ENCODE measurements around the gene KLK5. TPM values are rescaled to one million over a fixed set of nuclear protein-coding genes. Genes with fewer than 3 reads are reported as not detected.

The KLK5 gene
- polyA plus RNA-seq, 3 donors, result not detected

GRCh38 chr19:50894478-50895356 is 58.1 kb downstream of the KLK5 start:
- intact Hi-C loops (cut with micrococcal nuclease), result no loop called here
- no peaks in the 10 kb centered on the region for H3K4me1 ChIP-seq (ENCODE audit: control insufficient read depth in 1 of 2, insufficient read depth in 2 of 2, low read length in 2 of 2)
- Mint-ChIP-seq H3K4me1 (no peaks in the 10 kb centered on the region), H3K27me3 (ENCODE audit: low read depth in 3 of 3) (peaks cover 5 to 9% (median 9%) of the 10 kb centered on the region in 3 donors), H3K9me3 (peaks cover 0 to 12% (median 9%) of the 10 kb centered on the region in 7 donors), H3K27ac (peak overlapping the region in 1 of 7 donors; percentile 31), H3K36me3 (no peaks in the 10 kb centered on the region), H3K4me3 (no peak overlapping the region)
- peaks cover 0 to 2% of the 10 kb centered on the region in 2 donors for H3K27me3 ChIP-seq (ENCODE audit: control insufficient read depth in 2 of 2, insufficient read depth in 2 of 2, low read length in 2 of 2)
- TF ChIP-seq CTCF (IDR thresholded peaks at IDR 0.05), result no peak
- no peaks in the 10 kb centered on the region for H3K36me3 ChIP-seq (replicated peaks in 1 of 2; ENCODE audit: control insufficient read depth in 1 of 2, insufficient read depth in 2 of 2, low read length in 2 of 2)
- no peak overlapping the region for H3K4me2 ChIP-seq (replicated peaks; ENCODE audit: extremely low read depth, low read length, poor library complexity, severe bottlenecking)
- H3K9ac ChIP-seq (ENCODE audit: insufficient read depth, low read length, poor library complexity, severe bottlenecking), result no peak overlapping the region
- H3K9me3 ChIP-seq (replicated peaks in 1 of 2; ENCODE audit: control insufficient read depth in 1 of 2, insufficient read depth in 1 of 2, low read length in 2 of 2), result peaks cover 0 to 18% of the 10 kb centered on the region in 2 donors
- H2AFZ ChIP-seq (ENCODE audit: insufficient read depth, low read depth, low read length, poor library complexity, severe bottlenecking), result no peak overlapping the region
- DNase-seq, result no peak
- H3K79me2 ChIP-seq (ENCODE audit: insufficient read depth, low read length), result no peaks in the 10 kb centered on the region
- no peak overlapping the region for H3K27ac ChIP-seq (ENCODE audit: low read depth in 1 of 2, low read length in 2 of 2)
- 74% methylated on average over 9 of the region's 10 CpGs for WGBS (ENCODE audit: insufficient coverage)
- no peak overlapping the region for H3K4me3 ChIP-seq (replicated peaks in 1 of 3; ENCODE audit: low read depth in 2 of 3, low read length in 3 of 3)
- no peaks in the 10 kb centered on the region for H4K20me1 ChIP-seq (ENCODE audit: insufficient read depth, low read length)

Other genes starting within 250 kb of the KLK5 start
- gene SHANK1, start 233.2 kb downstream of the KLK5 start, polyA plus RNA-seq, result not detected
- gene CLEC11A, start 229.7 kb downstream of the KLK5 start, polyA plus RNA-seq, result 10 to 100 TPM in 2 of 3 donors, 1 to 10 TPM in 1; 8.2 to 49.1 (median 12.4) TPM
- gene GPR32, start 182.6 kb downstream of the KLK5 start, polyA plus RNA-seq, result not detected
- gene ACP4, start 162.6 kb downstream of the KLK5 start, polyA plus RNA-seq, result not detected
- gene KLK1, start 129.3 kb downstream of the KLK5 start, polyA plus RNA-seq, result under 1 TPM in 2 of 3 donors, not detected in 1; 0.66 to 0.72 TPM
- gene KLK15, start 119.5 kb downstream of the KLK5 start, polyA plus RNA-seq, result not detected
- gene KLK3, start 98.1 kb downstream of the KLK5 start, polyA plus RNA-seq, result not detected
- gene KLK2, start 79.6 kb downstream of the KLK5 start, polyA plus RNA-seq, result not detected
- not detected for gene KLK4, start 41.6 kb downstream of the KLK5 start, polyA plus RNA-seq
- not detected for gene KLK6, start 16.6 kb upstream of the KLK5 start, polyA plus RNA-seq
- gene KLK7, start 30.9 kb upstream of the KLK5 start, polyA plus RNA-seq, result not detected
- gene KLK8, start 48.6 kb upstream of the KLK5 start, polyA plus RNA-seq, result not detected
- gene KLK10, start 66.7 kb upstream of the KLK5 start, polyA plus RNA-seq, result not detected
- not detected for gene KLK11, start 73.6 kb upstream of the KLK5 start, polyA plus RNA-seq
- not detected for gene KLK12, start 82.0 kb upstream of the KLK5 start, polyA plus RNA-seq
- gene KLK13, start 112.1 kb upstream of the KLK5 start, polyA plus RNA-seq, result not detected
- gene KLK14, start 129.8 kb upstream of the KLK5 start, polyA plus RNA-seq, result under 1 TPM in 1 of 3 donors, not detected in 2; 0.29 TPM
- gene CTU1, start 155.4 kb upstream of the KLK5 start, polyA plus RNA-seq, result 1 to 10 TPM in 2 of 3 donors, under 1 TPM in 1; 0.75 to 3.0 (median 2.9) TPM
- gene SIGLEC9, start 171.9 kb upstream of the KLK5 start, polyA plus RNA-seq, result 100 to 1,000 TPM in 2 of 3 donors, 10 to 100 TPM in 1; 87.5 to 137 (median 133) TPM
- 10 to 100 TPM; 71.8 to 93.3 (median 82.0) TPM for gene SIGLEC7, start 189.3 kb upstream of the KLK5 start, polyA plus RNA-seq

All from CD14-positive monocyte (primary cell).